ENCODE measurements around the gene IMMP1L. TPM values are rescaled to one million over a fixed set of nuclear protein-coding genes. Genes with fewer than 3 reads are reported as not detected.

Gene IMMP1L
- 7.1 and 9.2 TPM in 2 replicates for total RNA-seq

GRCh38 chr11:31509429-31510345 lies at the start of gene IMMP1L, which contains the start of gene ELP4:
Gene IMMP1L, minus strand, starts transcription at chr11:31509622. Its CDS starts 46,346 bp downstream, at chr11:31463276.
Gene ELP4, plus strand, starts transcription at chr11:31509767. Its CDS starts 18 bp downstream, at chr11:31509785.

Other genes starting within 250 kb of the IMMP1L start
- gene DCDC1, start 139.9 kb downstream of the IMMP1L start, total RNA-seq = not detected in 2 replicates
- 6.9 and 8.1 TPM in 2 replicates for gene DNAJC24, start 139.8 kb downstream of the IMMP1L start, total RNA-seq
- gene ELP4, start 145 bp upstream of the IMMP1L start, total RNA-seq = 30.3 and 30.6 TPM in 2 replicates